HG03457 (cell line): ENCODE data around the gene STUM.
"Not testable (repeated sequence)": the region's sequence is repeated elsewhere in the genome, so short reads cannot be mapped to it uniquely, and the experiment has no call there.

Experiments
- ATAC-seq: cut with Tn5 transposase; IDR thresholded peaks from one replicate; pipeline ENCODE4 v1.9.1; 2021; ENCODE audit warnings: moderate number of reproducible peaks; ENCODE audit not compliant: unreplicated experiment

The STUM gene

DNA sequence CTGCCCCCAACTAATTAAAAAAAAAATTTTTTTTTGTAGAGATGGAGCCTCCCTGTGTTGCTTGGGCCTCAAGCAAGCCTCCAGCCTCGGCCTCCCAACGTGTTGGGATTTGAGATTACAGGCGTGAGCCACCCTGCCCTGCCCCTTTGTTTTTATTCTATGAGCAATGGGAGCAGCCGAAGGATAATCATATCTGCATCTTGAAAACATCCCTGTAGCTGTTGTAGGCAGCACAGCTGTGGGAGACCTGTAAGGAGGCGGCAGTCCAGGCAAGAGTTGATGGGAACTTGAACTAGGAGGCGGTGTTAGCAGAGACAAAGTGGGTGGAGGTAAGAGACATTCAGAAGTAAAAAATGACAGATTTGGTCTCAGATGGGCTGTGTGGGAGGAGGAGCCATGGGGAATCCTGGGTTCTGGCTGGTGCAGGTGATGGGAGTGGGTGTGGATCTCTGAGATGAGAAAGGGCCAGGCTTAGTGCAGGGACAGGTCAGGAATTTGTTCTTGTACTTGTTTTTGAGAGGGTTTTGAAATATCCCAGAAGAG lies 31.3 kb downstream of the STUM start:
- ATAC-seq: no peak

DNA sequence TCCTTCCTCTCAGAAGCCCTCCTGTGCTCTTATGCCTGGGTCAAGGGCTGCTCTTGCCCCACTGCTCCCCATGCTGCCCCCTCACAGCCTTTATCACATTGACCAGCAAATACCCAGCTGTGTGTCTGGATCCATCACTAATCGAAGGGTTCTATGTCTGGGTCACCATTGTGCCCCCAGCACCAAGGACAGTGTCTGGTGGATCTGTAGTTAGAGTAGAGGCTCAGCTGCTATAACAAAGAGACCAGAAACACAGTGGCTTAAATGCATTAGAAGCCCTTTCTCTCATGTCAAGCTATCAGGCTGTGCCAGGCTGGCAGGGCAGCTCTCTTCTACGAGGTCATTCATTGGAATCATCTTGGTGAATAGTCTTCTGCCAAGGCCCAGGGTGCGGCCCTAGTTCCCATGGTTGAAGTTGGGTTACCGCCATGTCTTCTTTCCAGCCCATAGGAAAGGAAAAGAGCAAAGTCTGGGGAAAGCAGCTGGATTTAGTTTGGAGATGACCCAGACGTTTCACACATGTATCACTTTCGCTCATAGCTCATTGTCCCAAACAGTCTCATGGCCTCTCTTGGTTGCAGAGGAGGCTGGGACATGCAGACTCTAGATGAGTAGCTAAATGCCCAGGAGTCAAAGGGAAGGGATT lies 32.2 kb downstream of the STUM start:
- ATAC-seq: no peak

DNA sequence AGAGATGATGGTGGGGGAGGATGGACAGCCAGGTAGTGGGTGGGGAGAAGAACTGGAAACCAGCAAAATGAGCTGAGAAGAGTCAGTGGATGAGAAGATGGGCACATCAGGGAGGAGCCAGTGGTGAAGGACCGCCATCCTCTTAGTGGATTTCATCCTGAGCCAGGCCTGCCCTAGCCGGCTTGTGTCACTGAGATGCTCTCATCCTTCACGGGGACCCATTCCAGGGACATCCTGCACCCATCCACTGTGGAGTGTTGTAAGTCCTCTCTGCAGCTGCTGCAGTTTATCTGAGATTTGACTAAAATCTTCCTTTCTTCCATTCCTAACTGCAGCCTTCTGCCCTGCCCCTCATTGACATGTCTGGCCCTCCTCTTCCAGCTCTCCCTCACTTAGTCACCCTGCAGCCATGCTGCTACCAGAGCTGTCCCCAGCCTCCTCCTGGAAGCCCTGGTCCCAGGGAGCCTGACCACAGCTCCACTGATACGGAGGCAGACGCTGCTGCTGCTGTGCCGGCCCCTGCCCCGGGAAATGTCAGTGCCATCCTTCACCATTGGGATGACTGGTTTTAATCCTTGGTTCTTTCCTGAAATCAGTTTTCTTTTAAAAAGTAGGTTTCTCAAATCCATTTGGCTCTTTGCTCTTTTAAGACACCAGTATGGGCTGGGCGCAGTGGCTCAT lies 33.2 kb downstream of the STUM start:
- ATAC-seq: no peak

DNA sequence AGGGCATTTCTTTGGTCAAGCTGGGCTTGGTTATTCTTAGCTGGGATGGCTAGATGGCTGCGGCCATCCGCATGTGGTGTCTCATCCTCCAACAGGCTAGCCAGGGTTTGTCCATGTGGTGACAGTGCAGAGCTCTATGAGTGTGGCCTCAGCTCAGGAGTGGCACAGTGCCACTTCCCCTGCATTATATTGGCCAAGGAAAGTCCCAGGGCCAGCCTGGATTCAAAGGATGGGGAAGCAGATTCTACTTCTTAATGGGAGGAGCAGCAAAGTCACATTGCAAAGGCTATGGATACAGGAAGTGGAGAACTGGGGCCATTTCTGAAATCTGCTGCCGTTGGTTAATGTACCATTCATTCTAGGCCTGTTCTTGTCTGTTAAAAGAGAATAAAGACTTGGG lies 34.4 kb downstream of the STUM start:
- no peak for ATAC-seq

DNA sequence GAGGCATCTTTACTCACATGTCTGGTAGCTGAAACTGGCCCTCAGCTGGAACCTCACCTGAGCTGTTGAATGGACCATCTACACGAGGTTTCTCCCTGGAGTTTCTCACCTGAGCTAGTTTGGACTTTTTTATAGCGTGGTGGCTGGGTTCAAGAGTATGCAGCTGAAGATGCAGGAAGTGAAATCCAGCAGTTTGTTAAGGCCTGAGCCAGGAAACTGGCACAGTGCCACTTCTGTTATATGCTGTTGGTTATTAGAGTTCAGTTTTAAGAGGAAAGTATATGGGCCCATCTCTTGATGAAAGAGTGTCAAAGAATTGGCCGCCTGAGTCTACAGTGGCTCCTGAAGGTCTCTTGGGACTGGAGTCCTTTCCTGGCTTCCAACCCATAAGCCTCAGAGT lies 35.6 kb downstream of the STUM start:
- no peak for ATAC-seq

DNA sequence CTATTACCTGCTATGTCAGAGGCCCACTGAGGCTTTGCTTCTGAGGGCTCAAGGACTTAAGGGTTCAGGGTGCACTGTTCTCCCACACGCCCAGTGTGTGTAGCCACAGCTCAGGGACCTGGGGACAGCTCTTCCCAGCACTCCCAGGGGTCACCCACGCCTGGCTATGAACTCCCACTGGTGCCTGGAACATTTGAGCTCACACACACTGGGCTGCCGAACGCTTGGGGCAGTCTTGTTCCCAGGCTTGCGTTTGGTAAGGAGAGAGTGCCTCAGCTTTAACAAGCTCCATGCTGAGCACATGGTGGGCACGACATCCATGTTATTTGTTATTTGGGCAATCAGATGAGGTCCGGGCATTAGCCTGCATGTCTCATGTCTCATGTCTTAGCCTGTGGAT lies 37.6 kb downstream of the STUM start:
- no peak for ATAC-seq

DNA sequence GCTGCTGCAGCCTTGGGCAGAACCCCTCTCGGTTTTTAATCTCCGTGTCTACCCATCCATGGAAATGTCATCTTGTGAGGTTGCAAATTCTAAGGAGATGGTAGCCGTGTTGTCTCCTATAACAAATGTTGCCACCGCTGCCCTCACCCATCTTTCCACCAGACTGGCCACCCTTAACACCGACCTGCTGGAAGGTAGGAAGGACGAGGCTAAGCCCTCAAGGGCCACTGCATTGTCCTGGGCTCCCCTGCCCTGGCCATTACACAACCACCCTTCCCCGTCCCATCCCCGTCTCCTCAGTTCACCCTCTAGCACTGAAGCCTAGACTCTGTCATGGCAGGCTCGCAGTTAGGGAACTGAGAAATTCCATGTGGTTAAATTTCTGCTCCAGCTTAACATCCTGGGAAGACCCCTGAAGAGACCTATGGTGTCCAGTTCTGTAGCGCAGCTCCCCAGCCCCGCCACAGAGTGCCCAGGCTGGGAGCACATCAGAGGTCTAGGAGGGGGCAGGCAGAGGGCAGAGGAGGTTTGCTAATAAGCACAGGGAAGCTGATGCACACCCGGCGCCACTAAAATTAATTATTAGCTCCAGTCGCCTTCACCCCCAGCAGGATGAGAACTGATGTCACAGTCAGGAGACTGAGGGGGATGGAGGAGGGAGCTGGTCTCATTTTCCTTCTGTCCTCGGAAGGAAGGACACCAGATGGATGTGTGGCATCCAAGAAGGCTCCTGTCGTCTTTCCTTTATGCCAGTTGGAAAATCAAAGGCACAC lies 38.3 kb downstream of the STUM start:
- no peak for ATAC-seq

DNA sequence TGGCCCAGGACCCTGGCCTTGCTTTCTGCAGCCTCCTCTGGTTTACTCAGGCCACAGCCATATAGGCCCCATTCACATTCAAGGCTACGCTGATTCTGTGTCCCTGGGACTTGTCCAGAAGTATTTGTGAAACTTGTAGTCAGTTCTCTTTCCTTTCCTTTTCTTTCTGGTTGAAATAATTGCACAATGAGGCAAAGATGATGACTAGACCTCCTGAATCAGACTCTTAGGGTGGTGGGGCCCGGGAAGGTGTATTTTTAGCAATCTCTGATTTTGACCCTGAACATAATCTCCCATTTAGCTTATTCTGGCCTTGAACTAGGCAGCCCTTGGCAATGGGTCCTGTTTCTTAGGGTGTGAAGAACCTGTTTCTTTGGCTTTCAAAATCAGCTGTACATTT lies 39.9 kb downstream of the STUM start:
- ATAC-seq: no peak

DNA sequence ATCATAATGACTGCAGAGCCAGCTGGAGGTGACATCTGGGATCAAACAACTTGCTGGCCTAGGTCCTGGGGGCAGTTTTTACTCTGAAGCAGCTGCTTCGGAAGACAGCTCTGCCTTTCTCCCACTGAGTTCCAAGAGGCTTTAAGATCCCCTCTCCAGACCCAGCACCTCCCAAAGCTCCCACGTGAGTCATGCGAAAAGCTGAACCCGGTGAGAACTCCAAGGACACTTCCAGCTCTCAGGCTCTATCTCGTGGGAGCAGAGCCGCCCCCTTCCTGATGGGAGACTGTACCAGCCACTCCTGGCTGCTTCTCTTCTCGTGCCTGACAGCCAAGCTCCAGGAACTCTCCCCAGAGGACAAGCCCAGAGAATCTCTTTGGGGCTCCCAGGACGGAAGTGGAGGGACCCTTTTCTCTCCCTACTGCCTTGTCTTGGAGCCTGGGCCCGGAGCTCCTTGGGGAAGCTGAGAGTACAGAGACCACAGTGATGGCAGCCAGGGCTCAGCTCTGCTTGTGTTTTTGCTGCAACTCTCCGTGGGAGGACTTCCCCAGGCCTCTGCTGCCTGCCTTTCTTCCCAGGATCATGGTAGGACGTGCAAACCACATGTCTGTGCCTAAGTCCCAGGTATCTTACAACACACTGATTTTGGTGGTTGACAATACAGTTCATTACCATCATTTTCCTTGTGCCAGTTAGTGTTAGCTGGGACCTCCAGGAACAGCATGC lies 40.6 kb downstream of the STUM start:
- no peak for ATAC-seq

DNA sequence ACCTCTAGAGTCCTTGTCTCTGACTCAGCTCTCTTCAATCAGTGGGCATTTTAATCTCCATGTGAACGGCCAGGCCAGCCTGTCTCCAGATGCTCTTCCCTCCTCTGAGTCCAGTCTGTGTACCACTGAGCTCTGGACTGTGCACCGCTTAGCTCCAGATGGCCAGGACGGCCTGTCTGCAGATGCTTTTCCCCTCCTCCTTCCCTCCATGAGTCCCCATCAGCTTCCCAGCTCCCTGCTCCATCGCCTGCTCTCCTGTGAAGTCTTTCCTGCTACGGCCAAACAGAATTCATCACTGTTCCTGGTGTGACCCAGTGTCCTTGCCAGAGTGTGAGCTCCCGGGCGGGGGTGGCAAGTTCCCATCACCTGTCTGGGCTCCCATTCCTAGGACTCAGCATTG lies 42.0 kb downstream of the STUM start:
- no peak for ATAC-seq

DNA sequence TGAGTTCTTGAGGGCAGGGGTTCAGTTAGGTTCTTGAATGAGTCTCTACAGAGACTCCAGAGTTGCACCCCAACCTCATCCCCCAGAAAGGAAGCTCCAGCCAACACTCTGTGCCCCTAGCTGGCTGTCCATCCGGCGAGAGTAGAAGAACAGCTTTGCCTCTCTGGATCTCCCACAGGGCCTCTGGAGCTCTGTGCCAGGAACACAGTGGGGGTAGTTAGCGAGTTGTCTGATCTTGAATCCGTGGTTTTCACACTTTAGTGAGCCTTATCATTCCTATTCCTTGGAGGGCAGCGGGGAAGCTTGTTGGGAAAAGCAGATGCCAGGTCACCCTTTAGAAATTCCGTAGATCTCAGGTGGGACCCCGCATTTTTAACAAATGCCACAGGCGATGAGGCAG lies 45.0 kb downstream of the STUM start:
- ATAC-seq: no peak

DNA sequence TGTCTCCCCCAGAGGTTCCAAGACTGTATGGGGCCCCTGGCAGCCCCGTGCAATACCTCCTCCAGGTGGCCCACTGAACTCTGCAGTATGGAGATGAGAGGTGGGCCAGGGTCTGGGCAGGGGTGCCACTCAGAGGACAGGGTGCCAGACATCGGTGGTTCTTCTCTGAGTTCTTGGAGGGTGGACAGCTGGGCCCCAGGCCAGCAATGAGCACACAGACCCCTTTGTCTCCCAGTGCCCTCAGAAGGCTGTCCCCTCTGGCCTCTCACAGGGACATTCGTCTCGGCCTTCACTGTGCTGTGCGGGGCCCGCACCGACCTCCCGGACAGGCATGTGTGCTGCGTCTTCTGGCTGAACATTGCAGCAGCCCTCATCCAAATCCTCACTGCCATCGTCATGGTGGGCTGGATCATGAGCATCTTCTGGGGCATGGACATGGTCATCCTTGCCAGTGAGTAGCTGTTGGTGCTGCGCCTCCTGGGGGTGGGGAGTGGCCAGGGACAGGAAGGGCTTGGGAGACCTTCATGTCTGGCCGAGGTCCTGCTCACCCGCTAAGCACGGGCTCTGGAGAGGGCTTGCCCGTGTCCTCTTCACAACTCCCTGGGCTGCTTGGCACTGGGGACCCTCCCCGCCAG lies 48.1 kb downstream of the STUM start:
- ATAC-seq: no peak

DNA sequence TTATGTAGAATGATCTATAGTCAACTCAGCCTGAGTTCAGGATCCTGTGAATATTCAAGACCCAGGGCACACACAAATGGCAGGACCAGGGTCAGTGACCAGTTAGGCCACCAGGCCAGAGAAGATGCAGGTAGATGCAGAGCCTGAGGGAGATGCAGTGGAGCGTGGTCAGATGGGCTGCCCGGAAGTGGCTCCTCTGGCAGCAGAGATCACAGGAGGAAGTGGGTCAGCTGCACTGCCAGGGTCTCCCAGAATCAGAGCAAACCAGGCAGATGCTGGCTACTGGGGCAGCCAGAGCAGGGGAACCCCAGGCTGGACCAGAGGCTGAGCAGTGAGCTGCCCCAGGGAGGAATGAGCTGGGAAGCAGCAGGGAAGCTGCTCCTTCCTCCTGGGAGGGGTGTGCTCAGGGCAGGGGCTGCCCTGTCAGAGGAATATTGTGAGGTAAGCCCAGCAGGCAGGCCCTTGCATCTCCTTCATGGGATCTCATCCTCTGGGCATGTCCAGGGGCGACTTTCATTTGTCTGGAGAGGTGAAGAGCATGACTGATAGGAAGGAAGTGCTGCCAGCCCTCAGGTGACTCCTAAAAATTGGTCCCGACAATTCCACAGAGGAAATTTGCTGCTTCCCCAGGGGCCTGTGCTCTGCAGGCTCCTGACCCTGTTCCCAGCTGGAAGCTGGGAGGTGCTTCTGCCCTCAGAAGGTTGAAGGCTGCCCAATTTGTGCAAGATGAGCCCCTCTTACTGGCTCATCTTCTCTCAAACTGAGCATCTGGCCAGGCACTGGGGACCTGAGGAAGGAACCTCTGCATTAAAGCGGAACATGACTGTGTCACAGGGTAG lies 49.3 kb downstream of the STUM start:
- ATAC-seq: no peak

DNA sequence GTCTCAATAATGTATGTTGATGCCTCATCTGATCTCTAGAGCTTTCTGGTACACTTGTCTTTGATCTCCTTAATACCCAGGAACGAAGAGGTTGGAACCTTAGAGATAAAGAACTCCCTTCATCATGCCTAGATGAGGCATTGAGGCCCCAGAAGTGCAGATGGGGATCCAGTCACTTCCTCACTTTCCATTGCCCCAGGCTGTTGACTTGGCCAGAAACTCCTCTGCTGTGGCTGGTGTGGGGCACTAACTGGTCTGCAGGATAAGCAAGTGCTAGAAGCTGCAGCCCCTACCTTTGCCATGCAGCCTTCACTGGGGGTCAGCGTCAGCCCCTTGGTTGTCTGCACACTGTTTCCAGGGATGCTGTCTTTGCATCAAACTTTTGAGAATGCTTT lies 49.9 kb downstream of the STUM start:
- no peak for ATAC-seq

DNA sequence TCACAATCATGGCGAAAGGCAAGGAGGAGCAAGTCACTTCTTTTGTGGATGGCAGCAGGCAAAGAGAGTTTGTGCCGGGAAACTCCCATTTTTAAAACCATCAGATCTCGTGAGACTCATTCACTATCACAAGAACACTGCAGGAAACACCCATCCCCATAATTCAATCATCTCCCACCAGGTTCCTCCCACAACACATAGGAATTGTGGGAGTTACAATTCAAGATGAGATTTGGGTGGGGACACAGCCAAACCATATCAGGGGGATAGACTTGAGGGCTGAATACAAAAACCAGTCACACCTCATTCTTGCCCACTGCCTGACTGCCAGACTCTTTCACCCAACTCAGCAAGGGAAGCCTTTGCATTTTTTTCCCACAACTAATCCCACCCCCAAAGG lies 50.4 kb downstream of the STUM start:
- ATAC-seq: not testable (repeated sequence)

DNA sequence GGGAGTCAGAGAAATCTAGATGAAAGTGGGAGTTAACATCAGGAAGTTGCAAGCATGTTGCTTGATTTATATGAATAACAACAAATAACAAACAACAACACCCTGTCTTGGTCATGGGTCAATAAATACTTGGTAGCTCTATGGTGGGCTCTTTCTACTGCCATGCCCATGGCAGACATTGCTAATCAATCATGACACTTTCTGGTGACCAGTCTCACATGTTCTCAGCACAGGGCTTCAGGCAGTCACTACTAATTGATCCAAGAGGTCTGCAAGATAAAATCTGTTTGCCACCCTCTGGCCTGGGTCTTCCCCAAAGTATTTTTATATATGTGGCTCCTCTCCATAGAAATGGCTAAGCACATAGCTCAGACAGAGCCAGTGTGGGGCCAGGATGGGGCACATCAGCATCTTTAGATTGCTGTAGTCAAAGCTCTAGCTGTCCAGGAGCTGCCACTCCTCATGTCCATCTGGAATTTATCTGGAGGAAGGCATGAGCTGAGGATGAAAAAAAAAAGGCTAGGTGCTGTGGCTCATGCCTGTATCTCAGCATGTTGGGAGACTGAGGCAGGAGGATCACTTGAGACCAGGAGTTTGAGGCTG lies 51.2 kb downstream of the STUM start:
- no peak for ATAC-seq

DNA sequence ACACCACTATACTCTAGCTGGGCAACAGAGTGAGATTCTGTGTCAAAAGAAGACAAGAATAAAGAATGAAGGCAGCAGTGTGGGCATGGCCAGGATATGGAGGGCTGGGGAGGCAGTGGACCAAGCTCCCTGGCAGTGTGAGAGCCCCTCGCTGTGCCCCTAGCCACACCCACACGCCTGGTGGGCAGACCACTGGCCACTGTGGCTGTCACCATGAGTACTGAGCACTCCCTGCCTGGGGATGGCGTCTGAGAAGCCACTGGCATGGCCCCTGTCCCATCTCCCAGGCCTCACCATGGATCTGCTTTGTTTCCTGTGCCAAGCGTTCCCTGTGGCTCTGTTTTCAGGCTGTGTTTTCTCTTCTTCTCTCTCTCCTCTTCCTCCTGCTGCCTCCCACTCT lies 51.7 kb downstream of the STUM start:
- ATAC-seq: no peak

DNA sequence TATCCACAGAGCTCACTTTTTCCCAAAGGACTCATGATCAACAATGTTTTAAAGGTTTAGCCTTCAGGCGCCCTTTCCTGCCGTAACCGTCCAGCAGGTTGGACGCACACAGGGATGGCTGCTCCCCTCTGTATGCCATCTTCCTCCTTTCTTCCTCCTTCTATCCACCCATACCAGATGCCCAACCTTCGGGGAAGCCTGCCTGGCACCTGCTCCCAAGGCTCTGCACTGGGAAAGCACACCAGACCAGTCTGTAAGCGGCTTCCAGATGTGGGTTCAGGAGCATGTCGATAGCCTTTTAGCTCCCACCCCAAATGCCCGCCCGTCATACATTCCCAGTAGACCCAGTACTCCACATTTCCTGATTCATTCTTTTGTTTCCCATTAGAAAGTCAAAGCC lies 52.9 kb downstream of the STUM start:
- ATAC-seq: no peak

DNA sequence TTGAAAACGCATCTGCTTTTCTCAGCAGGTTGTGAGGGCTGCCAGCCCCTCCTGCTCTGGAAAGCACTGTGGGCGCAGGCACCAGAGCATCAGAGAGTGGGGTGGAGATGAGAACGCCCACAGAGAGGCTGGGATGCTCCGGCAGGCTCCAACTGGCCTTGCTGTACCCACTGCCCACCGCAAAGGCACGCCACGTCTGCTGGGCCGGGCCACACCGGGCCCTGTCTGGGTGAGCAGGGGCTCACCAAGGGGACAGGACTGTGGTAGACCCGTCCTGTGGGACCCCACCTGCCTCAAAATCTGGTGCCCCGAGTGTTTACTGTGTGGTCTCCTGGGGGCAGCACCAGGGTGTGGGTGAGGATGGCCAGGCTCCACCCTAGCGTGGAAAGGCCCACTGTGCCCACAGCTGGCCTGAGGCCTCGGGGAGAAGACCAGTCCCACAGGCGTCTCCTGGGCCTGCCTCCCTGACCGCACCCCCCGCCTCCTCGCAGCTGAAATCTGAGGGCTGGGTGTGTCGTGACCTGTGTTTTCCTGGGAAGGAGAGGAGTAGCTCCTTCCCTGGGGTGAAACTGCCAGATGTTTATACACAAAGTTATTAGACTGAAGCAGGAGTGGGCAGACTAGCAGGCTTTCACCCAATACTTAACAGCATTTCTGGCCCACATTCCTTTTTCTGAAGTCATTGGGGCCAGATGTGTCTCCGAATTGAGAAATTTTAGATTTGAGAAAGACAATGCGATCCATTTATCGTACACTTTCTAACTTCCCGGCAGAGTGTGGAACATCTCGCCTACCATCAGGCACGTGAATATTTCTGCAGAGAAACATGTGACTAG lies 53.8 kb downstream of the STUM start:
- ATAC-seq: no peak
